GM18520 (cell line): Measurements from ENCODE around the gene RIN2.

ENCODE experiments used
- ATAC-seq: cut with Tn5 transposase; IDR thresholded peaks from one replicate; pipeline ENCODE4 v1.9.1; 2021; ENCODE audit not compliant: unreplicated experiment

The RIN2 gene

GRCh38 chr20:19764207-19764606, 6.1 kb downstream of the RIN2 start:
- ATAC-seq = no peak

GRCh38 chr20:19765266-19765665, 7.2 kb downstream of the RIN2 start:
- ATAC-seq = no peak

GRCh38 chr20:19765913-19766312, 7.9 kb downstream of the RIN2 start:
- no peak for ATAC-seq

- ATAC-seq = no peak
Observed at GRCh38 chr20:19767070-19767469, 9.0 kb downstream of the RIN2 start.

GRCh38 chr20:19768325-19768842, 10.3 kb downstream of the RIN2 start:
- ATAC-seq = no peak

GRCh38 chr20:19769507-19769906, 11.4 kb downstream of the RIN2 start:
- ATAC-seq = no peak

- ATAC-seq = no peak
Observed at GRCh38 chr20:19770375-19770774, 12.3 kb downstream of the RIN2 start.

- ATAC-seq = no peak
Observed at GRCh38 chr20:19771031-19771430, 13.0 kb downstream of the RIN2 start.

GRCh38 chr20:19773471-19773870, 15.4 kb downstream of the RIN2 start:
- no peak for ATAC-seq

- ATAC-seq = no peak
Observed at GRCh38 chr20:19774135-19774933, 16.3 kb downstream of the RIN2 start.

- ATAC-seq = no peak
Observed at GRCh38 chr20:19775353-19776253, 17.5 kb downstream of the RIN2 start.

GRCh38 chr20:19777315-19777714, 19.3 kb downstream of the RIN2 start:
- ATAC-seq = no peak

- ATAC-seq = no peak
Observed at GRCh38 chr20:19777981-19778380, 19.9 kb downstream of the RIN2 start.

- no peak for ATAC-seq
Observed at GRCh38 chr20:19778404-19778803, 20.3 kb downstream of the RIN2 start.

- ATAC-seq = peak; percentile 58
Observed at GRCh38 chr20:19779634-19780033, 21.6 kb downstream of the RIN2 start.

- no peak for ATAC-seq
Observed at GRCh38 chr20:19780261-19780660, 22.2 kb downstream of the RIN2 start.

GRCh38 chr20:19781235-19781634, 23.2 kb downstream of the RIN2 start:
- ATAC-seq = no peak

- no peak for ATAC-seq
Observed at GRCh38 chr20:19782669-19783068, 24.6 kb downstream of the RIN2 start.

GRCh38 chr20:19783966-19784401, 25.9 kb downstream of the RIN2 start:
- ATAC-seq = no peak

GRCh38 chr20:19784511-19785172, 26.6 kb downstream of the RIN2 start:
- no peak for ATAC-seq
